HepG2 (cell line): ENCODE results near the gene CASTOR1. TPM values are rescaled to one million over a fixed set of nuclear protein-coding genes. Genes with fewer than 3 reads are reported as not detected.

Experiments
- ATAC-seq: fragments of 200-7000 bp; cut with Tn5 transposase; 3 replicates; pipeline ENCODE4 v1.9.1; 2020; ENCODE audit warnings: mild to moderate bottlenecking, moderate library complexity
- BruUV-seq: library from RNA; stranded (reverse); fragments of 400-500 nt; replicated peaks from 2 replicates; lab custom pipeline; 2021; lab: Mats Ljungman, UMichigan
- CTCF ChIA-PET: fragments of 300-600 bp; formaldehyde crosslinking; extraction: SDS; loops from one replicate; lab custom pipeline; 2021; ENCODE audit warnings: low total read pairs, inconsistent platforms, low intra/inter-chr PET ratio; lab: Yijun Ruan, JAX
- POLR2A ChIA-PET: fragments of 350-600 bp; sonication (Branson Sonifier 250); formaldehyde crosslinking; loops from one replicate; lab custom pipeline; 2020; ENCODE audit warnings: antibody characterized with exemption, inconsistent platforms; lab: Yijun Ruan, JAX
- DNase-seq: peaks from one replicate; pipeline ENCODE4 v3.0.0-alpha.2; 2015; ENCODE audit warnings: low spot score
- FAIRE-seq: peaks from 3 replicates; lab custom pipeline; 2011; peaks lifted over from hg19 to GRCh38; lab: Jason Lieb, UNC
- H2AFZ ChIP-seq: one replicate; pipeline ENCODE4 v1.6.1; 2011; ENCODE audit warnings: low read length, inconsistent platforms
- H3K27ac ChIP-seq: fragments of 300-600 bp; 3 replicates; pipeline ENCODE4 v1.8.0; 2011; ENCODE audit warnings: mixed run types, mild to moderate bottlenecking, mixed read lengths, low read length, inconsistent platforms; ENCODE audit not compliant: insufficient read depth; ENCODE audit errors: extremely low read length
- H3K27me3 ChIP-seq, 2 experiments: fragments of 200-600 bp in 1 of 2; 2 replicates in 1 of 2; 3 replicates in 1 of 2; pipeline versions ENCODE4 v1.6.0 to v1.8.0; 2011; ENCODE audit warnings: low read length in 2 of 2, mild to moderate bottlenecking in 2 of 2, moderate library complexity in 2 of 2, inconsistent platforms in 1 of 2; ENCODE audit not compliant: insufficient read depth in 2 of 2, control insufficient read depth in 1 of 2
- H3K36me3 ChIP-seq, 2 experiments: fragments of 200-600 bp in 1 of 2; replicated peaks in 1 of 2; 2 replicates in 1 of 2; 3 replicates in 1 of 2; pipeline versions ENCODE4 v1.5.1 to v1.8.0; 2011; ENCODE audit warnings: low read length in 2 of 2, inconsistent platforms in 1 of 2; ENCODE audit not compliant: insufficient read depth in 2 of 2, control insufficient read depth in 1 of 2
- H3K4me1 ChIP-seq: 2 replicates; pipeline ENCODE4 v1.5.1; 2012; ENCODE audit warnings: low read length, inconsistent platforms; ENCODE audit not compliant: insufficient read depth
- H3K4me2 ChIP-seq: 2 replicates; pipeline ENCODE4 v1.6.0; 2011; ENCODE audit warnings: low read depth, low read length, inconsistent platforms
- H3K4me3 ChIP-seq, 3 experiments: fragments of 200-600 bp in 1 of 3; sonication (generic), shearing (Covaris generic) in 1 of 3; replicated peaks in 1 of 3; 2 replicates each; pipeline ENCODE4 v1.5.1; 2011 to 2016; ENCODE audit warnings: low read length in 3 of 3, inconsistent platforms in 2 of 3, low read depth in 2 of 3, mild to moderate bottlenecking in 2 of 3, control low read depth in 1 of 3, mixed read lengths in 1 of 3; ENCODE audit not compliant: insufficient read depth in 1 of 3
- H3K79me2 ChIP-seq: one replicate; pipeline ENCODE4 v1.6.1; 2011; ENCODE audit warnings: low read length, inconsistent platforms; ENCODE audit not compliant: insufficient read depth
- H3K9ac ChIP-seq: 2 replicates; pipeline ENCODE4 v1.6.0; 2011; ENCODE audit warnings: mild to moderate bottlenecking, low read depth, low read length, inconsistent platforms; ENCODE audit not compliant: insufficient read depth
- H3K9me3 ChIP-seq: 2 replicates; pipeline ENCODE4 v1.5.1; 2012; ENCODE audit warnings: mild to moderate bottlenecking, low read length
- H4K20me1 ChIP-seq: 2 replicates; pipeline ENCODE4 v1.6.0; 2011; ENCODE audit warnings: inconsistent platforms, mild to moderate bottlenecking, low read length, moderate library complexity; ENCODE audit not compliant: insufficient read depth
- NFIC ChIP-seq: IDR thresholded peaks from 2 replicates; pipeline ENCODE4 v1.6.1; 2012; ENCODE audit warnings: mild to moderate bottlenecking, low read length, inconsistent platforms
- SP5 ChIP-seq: IDR thresholded peaks from 2 replicates; pipeline ENCODE4 v1.6.1; 2016; ENCODE audit warnings: low read depth, borderline replicate concordance
- WGBS: methylation state at CpG from one replicate; pipeline ENCODE4 v1.1.6; 2017; ENCODE audit warnings: low lambda C conversion rate; 5-methylcytosine and 5-hydroxymethylcytosine counted together
- in situ Hi-C: cut with HindIII; loops from 2 replicates; pipeline ENCODE4 v1.10.0; 2017; ENCODE audit warnings: low pct_unique_long_range_greater_than_20kb; ENCODE audit not compliant: extremely low pct_ligation_motif_present
- intact Hi-C: fragments of 100-400 bp; cut with micrococcal nuclease; formaldehyde crosslinking; loops from one replicate; pipeline ENCODE4 v1.10.0; 2022; ENCODE audit not compliant: unreplicated experiment
- polyA plus RNA-seq, 8 experiments: library from polyadenylated mRNA; depleted of rRNA in 3 of 8; stranded (reverse) in 7 of 8; unstranded in 1 of 8; fragments of >200 nt; fragmentation: Illumina TruSeq in 4 of 8; extraction: Trizol in 4 of 8; gene quantifications; 2 replicates each; pipeline versions ENCODE4 v1.2.1 to v1.2.3, GENCODE V29; 2011 to 2016; ENCODE audit warnings: low read depth in 4 of 8, missing spikeins in 1 of 8, mixed read lengths in 1 of 8; ENCODE audit not compliant: insufficient read depth in 1 of 8
- total RNA-seq, 5 experiments: library from RNA; depleted of rRNA; stranded (reverse); fragments of >200 nt; fragmentation: Illumina TruSeq; extraction: Trizol; gene quantifications; 2 replicates each; pipeline ENCODE4 v1.2.3, GENCODE V29; 2016; ENCODE audit warnings: low read depth in 1 of 5
- TF ChIP-seq, protein P1 (sequence below): sonication (generic); formaldehyde crosslinking; IDR thresholded peaks from 2 replicates; pipeline ENCODE4 v1.5.1; 2020; ENCODE audit warnings: mild to moderate bottlenecking, missing genetic modification reagents, borderline replicate concordance
- TF ChIP-seq, protein P2 (sequence below): sonication (generic); formaldehyde crosslinking; IDR thresholded peaks from 2 replicates; pipeline ENCODE4 v1.4.0; 2020; ENCODE audit warnings: mild to moderate bottlenecking, missing genetic modification reagents

CASTOR1 gene
- total and polyA plus RNA-seq, 2 of the 13 experiments (the other 11 are each of a cell fraction or from before 2014, with no cell fraction given): 2.6 to 4.4 TPM

DNA sequence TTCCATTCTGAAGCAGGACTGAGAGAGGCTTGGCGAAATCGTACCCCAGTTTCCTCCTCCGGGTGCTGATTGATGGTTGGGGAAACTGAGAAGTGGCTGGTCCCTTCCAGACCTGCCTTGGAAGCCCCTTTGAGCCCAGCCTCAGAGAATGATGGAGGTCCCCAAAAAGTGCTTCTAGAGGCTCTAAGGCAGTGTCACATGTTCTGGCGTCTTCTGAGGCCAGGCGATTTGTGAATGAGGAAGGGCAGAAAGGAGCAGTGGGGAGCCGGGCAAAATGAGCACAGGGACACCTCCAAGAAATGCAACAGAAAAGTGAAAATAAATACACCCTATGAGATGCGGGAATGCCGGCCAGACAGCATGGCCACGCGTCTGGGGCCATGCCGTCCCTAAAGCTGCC lies 41.7 kb downstream of the CASTOR1 start:
- Histone ChIP-seq H3K9ac (0 out of 2 replicates have a peak overlapping the region, but pooled peaks have one; percentile 44), H4K20me1 (no peaks in the 10 kb centered on the region), H3K27ac (peak overlapping the region; percentile 1), H3K27me3 (no peaks in the 10 kb centered on the region), H3K9me3 (no peaks in the 10 kb centered on the region), H3K4me1 (peaks cover 63% of the 10 kb centered on the region), H3K4me3 (peak overlapping the region in 2 of 3 experiments; percentile 56 to 67; a peak in 5 of 6 replicates), H3K79me2 (no peaks in the 10 kb centered on the region), H3K36me3 (no peaks in the 10 kb centered on the region), H3K4me2 (peak overlapping the region; percentile 74), H2AFZ (no peak overlapping the region)
- in situ Hi-C loops: no loop called here
- ATAC-seq: no peak
- WGBS: 65% methylated on average over 9 of the region's 11 CpGs
- no peak for TF ChIP-seq NFIC
- TF ChIP-seq, protein P1, sequence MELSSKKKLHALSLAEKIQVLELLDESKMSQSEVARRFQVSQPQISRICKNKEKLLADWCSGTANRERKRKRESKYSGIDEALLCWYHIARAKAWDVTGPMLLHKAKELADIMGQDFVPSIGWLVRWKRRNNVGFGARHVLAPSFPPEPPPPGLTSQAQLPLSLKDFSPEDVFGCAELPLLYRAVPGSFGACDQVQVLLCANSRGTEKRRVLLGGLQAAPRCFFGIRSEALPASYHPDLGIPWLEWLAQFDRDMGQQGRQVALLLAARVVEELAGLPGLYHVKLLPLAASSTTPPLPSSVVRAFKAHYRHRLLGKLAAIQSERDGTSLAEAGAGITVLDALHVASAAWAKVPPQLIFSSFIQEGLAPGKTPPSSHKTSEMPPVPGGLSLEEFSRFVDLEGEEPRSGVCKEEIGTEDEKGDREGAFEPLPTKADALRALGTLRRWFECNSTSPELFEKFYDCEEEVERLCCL (CRISPR knock-in tag): no peak
- TF ChIP-seq, protein P2, sequence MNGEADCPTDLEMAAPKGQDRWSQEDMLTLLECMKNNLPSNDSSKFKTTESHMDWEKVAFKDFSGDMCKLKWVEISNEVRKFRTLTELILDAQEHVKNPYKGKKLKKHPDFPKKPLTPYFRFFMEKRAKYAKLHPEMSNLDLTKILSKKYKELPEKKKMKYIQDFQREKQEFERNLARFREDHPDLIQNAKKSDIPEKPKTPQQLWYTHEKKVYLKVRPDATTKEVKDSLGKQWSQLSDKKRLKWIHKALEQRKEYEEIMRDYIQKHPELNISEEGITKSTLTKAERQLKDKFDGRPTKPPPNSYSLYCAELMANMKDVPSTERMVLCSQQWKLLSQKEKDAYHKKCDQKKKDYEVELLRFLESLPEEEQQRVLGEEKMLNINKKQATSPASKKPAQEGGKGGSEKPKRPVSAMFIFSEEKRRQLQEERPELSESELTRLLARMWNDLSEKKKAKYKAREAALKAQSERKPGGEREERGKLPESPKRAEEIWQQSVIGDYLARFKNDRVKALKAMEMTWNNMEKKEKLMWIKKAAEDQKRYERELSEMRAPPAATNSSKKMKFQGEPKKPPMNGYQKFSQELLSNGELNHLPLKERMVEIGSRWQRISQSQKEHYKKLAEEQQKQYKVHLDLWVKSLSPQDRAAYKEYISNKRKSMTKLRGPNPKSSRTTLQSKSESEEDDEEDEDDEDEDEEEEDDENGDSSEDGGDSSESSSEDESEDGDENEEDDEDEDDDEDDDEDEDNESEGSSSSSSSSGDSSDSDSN (CRISPR knock-in tag): 0 out of 2 replicates have a peak, but pooled peaks have one; percentile 2
- 0 out of 2 replicates have a peak, but pooled peaks have one; percentile 8 for TF ChIP-seq SP5 (CRISPR knock-in tag)
- no TSS peak for BruUV-seq
- POLR2A ChIA-PET: interaction anchor here (1.1 kb wide), 1 partner anchor 13 kb away, joined by 3 read pairs; no protein-coding TSS in a partner anchor
- no peak for DNase-seq
- no peak for FAIRE-seq
- intact Hi-C loops: no loop called here
- CTCF ChIA-PET: no interaction called here
